Measurements from ENCODE around the gene ASIC2.
"Not testable (repeated sequence)": the region's sequence is repeated elsewhere in the genome, so short reads cannot be mapped to it uniquely, and the experiment has no call there.

ASIC2 gene

GRCh38 chr17:32976131-32976530, 317.0 kb downstream of the ASIC2 start:
- no peak for TF ChIP-seq CTCF (IDR thresholded peaks at IDR 0.05; ENCODE audit: low read depth, low read length)
- no peak for DNase-seq (ENCODE audit: low read depth in 2 of 2)
- H3K4me3 ChIP-seq (replicated peaks in 1 of 2; ENCODE audit: low read depth in 2 of 2, low read length in 2 of 2), result no peak overlapping the region

GRCh38 chr17:32971171-32971570, 321.9 kb downstream of the ASIC2 start:
- H3K4me3 ChIP-seq (replicated peaks in 1 of 2; ENCODE audit: low read depth in 2 of 2, low read length in 2 of 2), result no peak overlapping the region
- TF ChIP-seq CTCF (IDR thresholded peaks at IDR 0.05; ENCODE audit: low read depth, low read length), result no peak
- peak; percentile 32 to 68 for DNase-seq (ENCODE audit: low read depth in 2 of 2)

- DNase-seq (ENCODE audit: low read depth in 2 of 2), result peak in 1 of 2 donors; percentile 70
- H3K4me3 ChIP-seq (replicated peaks in 1 of 2; ENCODE audit: low read depth in 2 of 2, low read length in 2 of 2), result no peak overlapping the region
- TF ChIP-seq CTCF (IDR thresholded peaks at IDR 0.05; ENCODE audit: low read depth, low read length), result no peak
Measured at GRCh38 chr17:32970281-32970680, 322.8 kb downstream of the ASIC2 start.

- DNase-seq (ENCODE audit: low read depth in 2 of 2); H3K4me3 ChIP-seq (replicated peaks in 1 of 2; ENCODE audit: low read depth in 2 of 2, low read length in 2 of 2): not testable (repeated sequence)
Measured at GRCh38 chr17:32969231-32969630, 323.9 kb downstream of the ASIC2 start.

GRCh38 chr17:32964541-32964940, 328.6 kb downstream of the ASIC2 start:
- no peak for TF ChIP-seq CTCF (IDR thresholded peaks at IDR 0.05; ENCODE audit: low read depth, low read length)
- H3K4me3 ChIP-seq (replicated peaks in 1 of 2; ENCODE audit: low read depth in 2 of 2, low read length in 2 of 2), result no peak overlapping the region
- no peak for DNase-seq (ENCODE audit: low read depth in 2 of 2)
